ENCODE data around the gene EFL1. TPM values are rescaled to one million over a fixed set of nuclear protein-coding genes. Genes with fewer than 3 reads are reported as not detected.

EFL1 gene
- total and polyA plus RNA-seq, 2 donors = 10.4 to 25.5 TPM

- Histone ChIP-seq H3K9me3 (ENCODE audit: control insufficient read depth in 2 of 2, insufficient read depth in 1 of 2, low read length in 1 of 2) (no peaks in the 10 kb centered on the region), H3K4me3 (ENCODE audit: low read length in 2 of 2) (no peak overlapping the region), H3K36me3 (ENCODE audit: control insufficient read depth in 2 of 2, insufficient read depth in 2 of 2, low read length in 1 of 2) (peaks cover 10 to 17% of the 10 kb centered on the region in 2 donors), H3K27me3 (ENCODE audit: control insufficient read depth in 2 of 2, insufficient read depth in 1 of 2, low read length in 1 of 2) (no peaks in the 10 kb centered on the region), H3K4me1 (ENCODE audit: control insufficient read depth in 2 of 2, insufficient read depth in 2 of 2, low read length in 2 of 2) (no peaks in the 10 kb centered on the region), H3K27ac (ENCODE audit: low read depth in 1 of 2, low read length in 1 of 2) (no peak overlapping the region)
- WGBS = 96% methylated on average over 1 of the region's 1 CpG
- DNase-seq (ENCODE audit: low read depth in 6 of 9, low spot score in 9 of 9) = no peak
Measured at GRCh38 chr15:82165948-82166376, 96.6 kb downstream of the EFL1 start.

- 98% methylated on average over 2 of the region's 2 CpGs for WGBS
- Histone ChIP-seq H3K4me3 (ENCODE audit: low read length in 2 of 2) (no peak overlapping the region), H3K36me3 (ENCODE audit: control insufficient read depth in 2 of 2, insufficient read depth in 2 of 2, low read length in 1 of 2) (peaks cover 11 to 23% of the 10 kb centered on the region in 2 donors), H3K9me3 (ENCODE audit: control insufficient read depth in 2 of 2, insufficient read depth in 1 of 2, low read length in 1 of 2) (no peaks in the 10 kb centered on the region), H3K27me3 (ENCODE audit: control insufficient read depth in 2 of 2, insufficient read depth in 1 of 2, low read length in 1 of 2) (no peaks in the 10 kb centered on the region), H3K4me1 (ENCODE audit: control insufficient read depth in 2 of 2, insufficient read depth in 2 of 2, low read length in 2 of 2) (no peaks in the 10 kb centered on the region), H3K27ac (ENCODE audit: low read depth in 1 of 2, low read length in 1 of 2) (no peak overlapping the region)
- no peak for DNase-seq (ENCODE audit: low read depth in 6 of 9, low spot score in 9 of 9)
Measured at GRCh38 chr15:82159922-82160321, 102.6 kb downstream of the EFL1 start.

GRCh38 chr15:82158811-82159210, 103.7 kb downstream of the EFL1 start:
- peaks cover 11 to 21% of the 10 kb centered on the region in 2 donors for H3K36me3 ChIP-seq (ENCODE audit: control insufficient read depth in 2 of 2, insufficient read depth in 2 of 2, low read length in 1 of 2)

GRCh38 chr15:82150645-82151044, 111.9 kb downstream of the EFL1 start:
- no peak for DNase-seq (ENCODE audit: low read depth in 6 of 9, low spot score in 9 of 9)
- Histone ChIP-seq H3K36me3 (ENCODE audit: control insufficient read depth in 2 of 2, insufficient read depth in 2 of 2, low read length in 1 of 2) (peaks cover 11 to 12% of the 10 kb centered on the region in 2 donors), H3K4me3 (ENCODE audit: low read length in 2 of 2) (no peak overlapping the region), H3K9me3 (ENCODE audit: control insufficient read depth in 2 of 2, insufficient read depth in 1 of 2, low read length in 1 of 2) (no peaks in the 10 kb centered on the region), H3K27ac (ENCODE audit: low read depth in 1 of 2, low read length in 1 of 2) (no peak overlapping the region), H3K4me1 (ENCODE audit: control insufficient read depth in 2 of 2, insufficient read depth in 2 of 2, low read length in 2 of 2) (no peaks in the 10 kb centered on the region), H3K27me3 (ENCODE audit: control insufficient read depth in 2 of 2, insufficient read depth in 1 of 2, low read length in 1 of 2) (no peaks in the 10 kb centered on the region)
- WGBS = 100% methylated on average over 1 of the region's 1 CpG

More at GRCh38 chr15:82158811-82159210, 103.7 kb downstream of the EFL1 start:
- Histone ChIP-seq H3K9me3 (ENCODE audit: control insufficient read depth in 2 of 2, insufficient read depth in 1 of 2, low read length in 1 of 2) (no peaks in the 10 kb centered on the region), H3K27me3 (ENCODE audit: control insufficient read depth in 2 of 2, insufficient read depth in 1 of 2, low read length in 1 of 2) (no peaks in the 10 kb centered on the region), H3K4me1 (ENCODE audit: control insufficient read depth in 2 of 2, insufficient read depth in 2 of 2, low read length in 2 of 2) (no peaks in the 10 kb centered on the region), H3K27ac (ENCODE audit: low read depth in 1 of 2, low read length in 1 of 2) (no peak overlapping the region), H3K4me3 (ENCODE audit: low read length in 2 of 2) (no peak overlapping the region)
- 98% methylated on average over 4 of the region's 4 CpGs for WGBS
- DNase-seq (ENCODE audit: low read depth in 6 of 9, low spot score in 9 of 9) = no peak

- peak overlapping the region in 1 of 2 donors; percentile 9 for H3K27ac ChIP-seq (ENCODE audit: low read depth in 1 of 2, low read length in 1 of 2)
- 99% methylated on average over 8 of the region's 8 CpGs for WGBS
Measured at GRCh38 chr15:82146990-82147461, 115.5 kb downstream of the EFL1 start.

GRCh38 chr15:82146576-82146975, 116.0 kb downstream of the EFL1 start:
- WGBS = 96% methylated on average over 3 of the region's 3 CpGs
- Histone ChIP-seq H3K27me3 (ENCODE audit: control insufficient read depth in 2 of 2, insufficient read depth in 1 of 2, low read length in 1 of 2) (no peaks in the 10 kb centered on the region), H3K4me1 (ENCODE audit: control insufficient read depth in 2 of 2, insufficient read depth in 2 of 2, low read length in 2 of 2) (no peaks in the 10 kb centered on the region), H3K4me3 (ENCODE audit: low read length in 2 of 2) (no peak overlapping the region), H3K36me3 (ENCODE audit: control insufficient read depth in 2 of 2, insufficient read depth in 2 of 2, low read length in 1 of 2) (peaks cover 5 to 7% of the 10 kb centered on the region in 2 donors), H3K9me3 (ENCODE audit: control insufficient read depth in 2 of 2, insufficient read depth in 1 of 2, low read length in 1 of 2) (no peaks in the 10 kb centered on the region), H3K27ac (ENCODE audit: low read depth in 1 of 2, low read length in 1 of 2) (peak overlapping the region in 1 of 2 donors; percentile 11)
- no peak for DNase-seq (ENCODE audit: low read depth in 6 of 9, low spot score in 9 of 9)

More at GRCh38 chr15:82146990-82147461, 115.5 kb downstream of the EFL1 start:
- Histone ChIP-seq H3K36me3 (ENCODE audit: control insufficient read depth in 2 of 2, insufficient read depth in 2 of 2, low read length in 1 of 2) (peaks cover 9 to 11% of the 10 kb centered on the region in 2 donors), H3K4me1 (ENCODE audit: control insufficient read depth in 2 of 2, insufficient read depth in 2 of 2, low read length in 2 of 2) (no peaks in the 10 kb centered on the region), H3K9me3 (ENCODE audit: control insufficient read depth in 2 of 2, insufficient read depth in 1 of 2, low read length in 1 of 2) (no peaks in the 10 kb centered on the region), H3K27me3 (ENCODE audit: control insufficient read depth in 2 of 2, insufficient read depth in 1 of 2, low read length in 1 of 2) (no peaks in the 10 kb centered on the region), H3K4me3 (ENCODE audit: low read length in 2 of 2) (no peak overlapping the region)
- DNase-seq (ENCODE audit: low read depth in 6 of 9, low spot score in 9 of 9) = no peak

- Histone ChIP-seq H3K27ac (ENCODE audit: low read depth in 1 of 2, low read length in 1 of 2) (no peak overlapping the region), H3K4me3 (ENCODE audit: low read length in 2 of 2) (no peak overlapping the region), H3K27me3 (ENCODE audit: control insufficient read depth in 2 of 2, insufficient read depth in 1 of 2, low read length in 1 of 2) (no peaks in the 10 kb centered on the region), H3K4me1 (ENCODE audit: control insufficient read depth in 2 of 2, insufficient read depth in 2 of 2, low read length in 2 of 2) (no peaks in the 10 kb centered on the region), H3K9me3 (ENCODE audit: control insufficient read depth in 2 of 2, insufficient read depth in 1 of 2, low read length in 1 of 2) (no peaks in the 10 kb centered on the region), H3K36me3 (ENCODE audit: control insufficient read depth in 2 of 2, insufficient read depth in 2 of 2, low read length in 1 of 2) (peaks cover 0 to 2% of the 10 kb centered on the region in 2 donors)
- DNase-seq (ENCODE audit: low read depth in 6 of 9, low spot score in 9 of 9) = no peak
- WGBS = 85% methylated on average over 9 of the region's 9 CpGs
Measured at GRCh38 chr15:82143390-82144385, 118.8 kb downstream of the EFL1 start.

- no peaks in the 10 kb centered on the region for H3K27me3 ChIP-seq (ENCODE audit: control insufficient read depth in 2 of 2, insufficient read depth in 1 of 2, low read length in 1 of 2)
- H3K36me3 ChIP-seq (ENCODE audit: control insufficient read depth in 2 of 2, insufficient read depth in 2 of 2, low read length in 1 of 2) = peaks cover 3 to 15% of the 10 kb centered on the region in 2 donors
- no peak overlapping the region for H3K27ac ChIP-seq (ENCODE audit: low read depth in 1 of 2, low read length in 1 of 2)
- H3K4me1 ChIP-seq (ENCODE audit: control insufficient read depth in 2 of 2, insufficient read depth in 2 of 2, low read length in 2 of 2) = no peaks in the 10 kb centered on the region
- no peak overlapping the region for H3K4me3 ChIP-seq (ENCODE audit: low read length in 2 of 2)
- 44% methylated on average over 2 of the region's 2 CpGs for WGBS
- no peak for DNase-seq (ENCODE audit: low read depth in 6 of 9, low spot score in 9 of 9)
- H3K9me3 ChIP-seq (ENCODE audit: control insufficient read depth in 2 of 2, insufficient read depth in 1 of 2, low read length in 1 of 2) = no peaks in the 10 kb centered on the region
Measured at GRCh38 chr15:82140886-82141285, 121.6 kb downstream of the EFL1 start.

GRCh38 chr15:82139823-82140268, 122.7 kb downstream of the EFL1 start:
- H3K27me3 ChIP-seq (ENCODE audit: control insufficient read depth in 2 of 2, insufficient read depth in 1 of 2, low read length in 1 of 2) = no peaks in the 10 kb centered on the region
- H3K36me3 ChIP-seq (ENCODE audit: control insufficient read depth in 2 of 2, insufficient read depth in 2 of 2, low read length in 1 of 2) = peaks cover 8 to 19% of the 10 kb centered on the region in 2 donors
- H3K4me3 ChIP-seq (ENCODE audit: low read length in 2 of 2) = no peak overlapping the region

More at GRCh38 chr15:82139823-82140268, 122.7 kb downstream of the EFL1 start:
- Histone ChIP-seq H3K27ac (ENCODE audit: low read depth in 1 of 2, low read length in 1 of 2) (no peak overlapping the region), H3K4me1 (ENCODE audit: control insufficient read depth in 2 of 2, insufficient read depth in 2 of 2, low read length in 2 of 2) (no peaks in the 10 kb centered on the region), H3K9me3 (ENCODE audit: control insufficient read depth in 2 of 2, insufficient read depth in 1 of 2, low read length in 1 of 2) (no peaks in the 10 kb centered on the region)
- peak in 6 of 9 donors; percentile 10 to 62 (median 20) for DNase-seq (ENCODE audit: low read depth in 6 of 9, low spot score in 9 of 9)
- WGBS = 26% methylated on average over 5 of the region's 5 CpGs
